ENCODE results near the gene HBEGF. TPM values are rescaled to one million over a fixed set of nuclear protein-coding genes. Genes with fewer than 3 reads are reported as not detected.
A peak's percentile ranks its signal among the peaks of the same experiment; 100 is the strongest.

The HBEGF gene
- total and polyA plus RNA-seq, 4 donors, result 0.60 to 1.0 (median 0.78) TPM

DNA sequence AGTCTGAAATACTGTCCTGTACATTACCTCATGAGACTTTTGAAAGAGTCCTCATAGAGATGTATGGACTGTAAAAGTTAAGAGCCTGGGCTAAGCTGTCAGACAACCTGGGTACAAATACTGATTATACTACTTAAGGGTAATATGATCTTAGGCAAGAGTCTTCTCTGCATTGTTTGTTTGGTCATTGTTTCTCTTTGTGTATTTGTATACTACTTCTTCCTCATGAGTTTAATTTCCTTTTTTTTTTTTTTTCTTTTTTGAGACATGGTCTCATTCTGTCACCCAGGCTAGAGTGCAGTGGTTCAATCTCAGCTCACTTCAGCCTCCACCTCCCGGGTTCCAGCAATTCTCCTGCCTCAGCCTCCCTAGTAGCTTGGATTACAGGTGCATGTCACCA lies 40.9 kb downstream of the HBEGF start:
- TF ChIP-seq FOXA2 (IDR thresholded peaks at IDR 0.05) (no peak), YY1 (IDR thresholded peaks at IDR 0.05) (no peak)
- no peak for DNase-seq (ENCODE audit: low spot score)
- Histone ChIP-seq H3K4me1 (ENCODE audit: control insufficient read depth in 4 of 4, insufficient read depth in 4 of 4, low read length in 3 of 4) (peaks cover 6 to 21% (median 18%) of the 10 kb centered on the region in 4 donors), H3K36me3 (ENCODE audit: control insufficient read depth in 4 of 4, insufficient read depth in 3 of 4, low read depth in 1 of 4, low read length in 3 of 4) (no peaks in the 10 kb centered on the region), H3K9me3 (ENCODE audit: control insufficient read depth in 4 of 4, low read length in 3 of 4) (no peaks in the 10 kb centered on the region), H3K9ac (ENCODE audit: low read depth in 1 of 2, low read length in 2 of 2) (no peak overlapping the region), H3K4me3 (ENCODE audit: low read depth in 1 of 3, low read length in 3 of 3) (no peak overlapping the region), H3K27ac (ENCODE audit: low read depth in 1 of 2, low read length in 2 of 2) (no peak overlapping the region), H3K27me3 (ENCODE audit: control insufficient read depth in 4 of 4, insufficient read depth in 4 of 4, low read length in 3 of 4) (no peaks in the 10 kb centered on the region)
- WGBS, result 90% methylated on average over 1 of the region's 1 CpG

GRCh38 chr5:140303966-140304365 lies 42.4 kb downstream of the HBEGF start:
- H3K27me3 ChIP-seq (ENCODE audit: control insufficient read depth in 4 of 4, insufficient read depth in 4 of 4, low read length in 3 of 4), result no peaks in the 10 kb centered on the region
- WGBS, result 92% methylated on average over 15 of the region's 15 CpGs
- H3K4me3 ChIP-seq (ENCODE audit: low read depth in 1 of 3, low read length in 3 of 3), result no peak overlapping the region
- DNase-seq (ENCODE audit: low spot score), result no peak
- no peaks in the 10 kb centered on the region for H3K9me3 ChIP-seq (ENCODE audit: control insufficient read depth in 4 of 4, low read length in 3 of 4)
- peaks cover 6 to 21% (median 18%) of the 10 kb centered on the region in 4 donors for H3K4me1 ChIP-seq (ENCODE audit: control insufficient read depth in 4 of 4, insufficient read depth in 4 of 4, low read length in 3 of 4)
- H3K27ac ChIP-seq (ENCODE audit: low read depth in 1 of 2, low read length in 2 of 2), result no peak overlapping the region
- TF ChIP-seq, protein P1, sequence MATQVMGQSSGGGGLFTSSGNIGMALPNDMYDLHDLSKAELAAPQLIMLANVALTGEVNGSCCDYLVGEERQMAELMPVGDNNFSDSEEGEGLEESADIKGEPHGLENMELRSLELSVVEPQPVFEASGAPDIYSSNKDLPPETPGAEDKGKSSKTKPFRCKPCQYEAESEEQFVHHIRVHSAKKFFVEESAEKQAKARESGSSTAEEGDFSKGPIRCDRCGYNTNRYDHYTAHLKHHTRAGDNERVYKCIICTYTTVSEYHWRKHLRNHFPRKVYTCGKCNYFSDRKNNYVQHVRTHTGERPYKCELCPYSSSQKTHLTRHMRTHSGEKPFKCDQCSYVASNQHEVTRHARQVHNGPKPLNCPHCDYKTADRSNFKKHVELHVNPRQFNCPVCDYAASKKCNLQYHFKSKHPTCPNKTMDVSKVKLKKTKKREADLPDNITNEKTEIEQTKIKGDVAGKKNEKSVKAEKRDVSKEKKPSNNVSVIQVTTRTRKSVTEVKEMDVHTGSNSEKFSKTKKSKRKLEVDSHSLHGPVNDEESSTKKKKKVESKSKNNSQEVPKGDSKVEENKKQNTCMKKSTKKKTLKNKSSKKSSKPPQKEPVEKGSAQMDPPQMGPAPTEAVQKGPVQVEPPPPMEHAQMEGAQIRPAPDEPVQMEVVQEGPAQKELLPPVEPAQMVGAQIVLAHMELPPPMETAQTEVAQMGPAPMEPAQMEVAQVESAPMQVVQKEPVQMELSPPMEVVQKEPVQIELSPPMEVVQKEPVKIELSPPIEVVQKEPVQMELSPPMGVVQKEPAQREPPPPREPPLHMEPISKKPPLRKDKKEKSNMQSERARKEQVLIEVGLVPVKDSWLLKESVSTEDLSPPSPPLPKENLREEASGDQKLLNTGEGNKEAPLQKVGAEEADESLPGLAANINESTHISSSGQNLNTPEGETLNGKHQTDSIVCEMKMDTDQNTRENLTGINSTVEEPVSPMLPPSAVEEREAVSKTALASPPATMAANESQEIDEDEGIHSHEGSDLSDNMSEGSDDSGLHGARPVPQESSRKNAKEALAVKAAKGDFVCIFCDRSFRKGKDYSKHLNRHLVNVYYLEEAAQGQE (IDR thresholded peaks at IDR 0.05), result no peak
- TF ChIP-seq NR2F2 (IDR thresholded peaks at IDR 0.05) (no peak), TAF1 (conservative IDR thresholded peaks at IDR 0.05) (no peak), RXRA (IDR thresholded peaks at IDR 0.05) (no peak)
- H3K9ac ChIP-seq (ENCODE audit: low read depth in 1 of 2, low read length in 2 of 2), result peak overlapping the region in 1 of 2 donors; percentile 84
- H3K36me3 ChIP-seq (ENCODE audit: control insufficient read depth in 4 of 4, insufficient read depth in 3 of 4, low read depth in 1 of 4, low read length in 3 of 4), result peaks cover 0 to 4% (median 0%) of the 10 kb centered on the region in 4 donors

- TF ChIP-seq RAD21 (IDR thresholded peaks at IDR 0.05) (no peak), TAF1 (conservative IDR thresholded peaks at IDR 0.05) (peak; percentile 55), YY1 (IDR thresholded peaks at IDR 0.05) (peak; percentile 99), RXRA (IDR thresholded peaks at IDR 0.05) (peak in 1 of 2 donors; percentile 9), ATF3 (IDR thresholded peaks at IDR 0.05) (no peak), EGR1 (IDR thresholded peaks at IDR 0.05; ENCODE audit: low read depth in 2 of 2) (peak in 1 of 2 donors; percentile 17)
- TF ChIP-seq, protein P2, sequence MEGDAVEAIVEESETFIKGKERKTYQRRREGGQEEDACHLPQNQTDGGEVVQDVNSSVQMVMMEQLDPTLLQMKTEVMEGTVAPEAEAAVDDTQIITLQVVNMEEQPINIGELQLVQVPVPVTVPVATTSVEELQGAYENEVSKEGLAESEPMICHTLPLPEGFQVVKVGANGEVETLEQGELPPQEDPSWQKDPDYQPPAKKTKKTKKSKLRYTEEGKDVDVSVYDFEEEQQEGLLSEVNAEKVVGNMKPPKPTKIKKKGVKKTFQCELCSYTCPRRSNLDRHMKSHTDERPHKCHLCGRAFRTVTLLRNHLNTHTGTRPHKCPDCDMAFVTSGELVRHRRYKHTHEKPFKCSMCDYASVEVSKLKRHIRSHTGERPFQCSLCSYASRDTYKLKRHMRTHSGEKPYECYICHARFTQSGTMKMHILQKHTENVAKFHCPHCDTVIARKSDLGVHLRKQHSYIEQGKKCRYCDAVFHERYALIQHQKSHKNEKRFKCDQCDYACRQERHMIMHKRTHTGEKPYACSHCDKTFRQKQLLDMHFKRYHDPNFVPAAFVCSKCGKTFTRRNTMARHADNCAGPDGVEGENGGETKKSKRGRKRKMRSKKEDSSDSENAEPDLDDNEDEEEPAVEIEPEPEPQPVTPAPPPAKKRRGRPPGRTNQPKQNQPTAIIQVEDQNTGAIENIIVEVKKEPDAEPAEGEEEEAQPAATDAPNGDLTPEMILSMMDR (IDR thresholded peaks at IDR 0.05; ENCODE audit: low read depth, low read length, missing input control), result no peak
- H3K4me1 ChIP-seq (ENCODE audit: control insufficient read depth in 4 of 4, insufficient read depth in 4 of 4, low read length in 3 of 4), result peaks cover 6 to 21% (median 18%) of the 10 kb centered on the region in 4 donors
- peak within 1 kb of the TSS; percentile 82 to 84 for H3K9ac ChIP-seq (ENCODE audit: low read depth in 1 of 2, low read length in 2 of 2)
Observed at GRCh38 chr5:140302786-140303639, 43.4 kb downstream of the HBEGF start, which contains the start of gene PFDN1. PFDN1 (minus strand) TSS chr5:140303101; CDS start chr5:140303073, 28 bp downstream.

More at GRCh38 chr5:140302786-140303639, 43.4 kb downstream of the HBEGF start, which contains the start of gene PFDN1:
- no peaks in the 10 kb centered on the region for H3K9me3 ChIP-seq (ENCODE audit: control insufficient read depth in 4 of 4, low read length in 3 of 4)
- H3K27ac ChIP-seq (ENCODE audit: low read depth in 1 of 2, low read length in 2 of 2), result peak within 1 kb of the TSS; percentile 65 to 67
- H3K4me3 ChIP-seq (ENCODE audit: low read depth in 1 of 3, low read length in 3 of 3), result peak within 1 kb of the TSS; percentile 76 to 88 (median 77)
- no peaks in the 10 kb centered on the region for H3K27me3 ChIP-seq (ENCODE audit: control insufficient read depth in 4 of 4, insufficient read depth in 4 of 4, low read length in 3 of 4)
- under 1% methylated on average over 30 of the region's 30 CpGs for WGBS
- H3K36me3 ChIP-seq (ENCODE audit: control insufficient read depth in 4 of 4, insufficient read depth in 3 of 4, low read depth in 1 of 4, low read length in 3 of 4), result peaks cover 0 to 4% (median under 1%) of the 10 kb centered on the region in 4 donors
- DNase-seq (ENCODE audit: low spot score), result peak; percentile 89

Measured in liver (tissue), 9 donors.